SK-N-SH treated with all-trans-retinoic acid at 6 μM for 48 hours (cell line): ENCODE measurements around the gene TMEM203.

Experiments
- ARNTL ChIP-seq: fragments of 450-650 bp; formaldehyde crosslinking; IDR thresholded peaks from 2 replicates; pipeline ENCODE4 v1.5.0; 2020; ENCODE audit warnings: low read depth, mild to moderate bottlenecking, moderate library complexity, borderline replicate concordance
- CSDC2 ChIP-seq: fragments of 250-450 bp; sonication (Bioruptor Pico); IDR thresholded peaks from 2 replicates; pipeline ENCODE4 v1.5.0; 2020; ENCODE audit warnings: mild to moderate bottlenecking, moderate library complexity
- ESRRG ChIP-seq: fragments of 250-450 bp; sonication (Bioruptor Pico); IDR thresholded peaks from 2 replicates; pipeline ENCODE4 v1.6.1; 2021; ENCODE audit warnings: mild to moderate bottlenecking
- ISL1 ChIP-seq: fragments of 250-450 bp; sonication (Bioruptor Pico); IDR thresholded peaks from 2 replicates; pipeline ENCODE4 v2.1.2; 2022; ENCODE audit warnings: mild to moderate bottlenecking, moderate library complexity
- TF ChIP-seq, protein P1 (sequence below): fragments of 250-450 bp; sonication (Bioruptor Pico); IDR thresholded peaks from 2 replicates; pipeline ENCODE4 v1.5.1; 2020; ENCODE audit warnings: low read depth, mild to moderate bottlenecking, moderate library complexity

DNA sequence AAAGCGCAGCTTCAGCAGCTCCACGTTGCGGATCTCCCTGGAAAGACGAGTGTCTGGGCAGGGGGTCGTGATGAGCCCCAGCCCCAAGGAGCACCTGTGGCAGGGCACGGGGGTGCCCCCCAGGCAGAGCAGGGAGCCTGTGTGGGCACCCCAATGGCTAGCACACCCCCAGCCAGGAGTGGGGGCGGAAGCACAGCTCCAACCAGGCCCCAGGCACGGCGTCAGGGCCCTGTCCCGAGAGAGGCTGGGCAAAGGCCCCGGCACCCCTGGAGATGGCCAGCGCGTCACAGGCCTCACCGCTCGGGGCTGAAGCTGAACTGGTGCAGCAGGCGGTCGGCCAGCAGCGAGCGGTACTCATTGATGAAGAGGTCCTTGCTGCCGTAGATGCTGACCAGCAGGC, 25.0 kb downstream of the TMEM203 start:
- TF ChIP-seq ARNTL (CRISPR knock-in tag) (no peak), ISL1 (CRISPR knock-in tag) (no peak), CSDC2 (no peak), ESRRG (CRISPR knock-in tag) (no peak)
- TF ChIP-seq, protein P1, sequence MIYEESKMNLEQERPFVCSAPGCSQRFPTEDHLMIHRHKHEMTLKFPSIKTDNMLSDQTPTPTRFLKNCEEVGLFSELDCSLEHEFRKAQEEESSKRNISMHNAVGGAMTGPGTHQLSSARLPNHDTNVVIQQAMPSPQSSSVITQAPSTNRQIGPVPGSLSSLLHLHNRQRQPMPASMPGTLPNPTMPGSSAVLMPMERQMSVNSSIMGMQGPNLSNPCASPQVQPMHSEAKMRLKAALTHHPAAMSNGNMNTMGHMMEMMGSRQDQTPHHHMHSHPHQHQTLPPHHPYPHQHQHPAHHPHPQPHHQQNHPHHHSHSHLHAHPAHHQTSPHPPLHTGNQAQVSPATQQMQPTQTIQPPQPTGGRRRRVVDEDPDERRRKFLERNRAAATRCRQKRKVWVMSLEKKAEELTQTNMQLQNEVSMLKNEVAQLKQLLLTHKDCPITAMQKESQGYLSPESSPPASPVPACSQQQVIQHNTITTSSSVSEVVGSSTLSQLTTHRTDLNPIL (CRISPR knock-in tag): no peak
